GM12878 (cell line): ENCODE measurements around the gene RARB. TPM values are rescaled to one million over a fixed set of nuclear protein-coding genes. Genes with fewer than 3 reads are reported as not detected.

ENCODE experiments used
- ATAC-seq: fragments of 200-7000 bp; cut with Tn5 transposase; 3 replicates; pipeline ENCODE4 v1.9.1; 2020; ENCODE audit warnings: mild to moderate bottlenecking, moderate library complexity
- BruUV-seq: library from RNA; stranded (reverse); fragments of 400-500 nt; replicated peaks from 2 replicates; lab custom pipeline; 2021; lab: Mats Ljungman, UMichigan
- CTCF ChIA-PET: fragments of 300-600 bp; sonication (Branson Sonifier 250); formaldehyde crosslinking; extraction: SDS; loops from one replicate; lab custom pipeline; 2021; ENCODE audit warnings: inconsistent platforms; lab: Yijun Ruan, JAX
- POLR2A ChIA-PET: fragments of 350-600 bp; formaldehyde crosslinking; extraction: SDS; loops from one replicate; lab custom pipeline; 2021; ENCODE audit warnings: inconsistent platforms; lab: Charles Lee
- RAD21 ChIA-PET: fragments of 300-600 bp; sonication (Branson Sonifier 250); formaldehyde crosslinking; loops from one replicate; lab custom pipeline; 2023; ENCODE audit warnings: antibody characterized with exemption; ENCODE audit not compliant: unreplicated experiment; lab: Charles Lee
- SMC1A ChIA-PET: fragments of 300-600 bp; sonication (Branson Sonifier 250); formaldehyde crosslinking; loops from one replicate; lab custom pipeline; 2023; ENCODE audit not compliant: unreplicated experiment, uncharacterized antibody; lab: Charles Lee
- DNase-seq: peaks from one replicate; pipeline ENCODE4 v3.0.0-alpha.2; 2011; ENCODE audit warnings: low read depth, low spot score
- FAIRE-seq: peaks from 3 replicates; lab custom pipeline; 2011; peaks lifted over from hg19 to GRCh38; lab: Jason Lieb, UNC
- H2AFZ ChIP-seq: 2 replicates; pipeline ENCODE4 v1.6.0; 2011; ENCODE audit warnings: low read depth, low read length, control low read depth; ENCODE audit not compliant: control insufficient read depth
- H3K27ac ChIP-seq: 2 replicates; pipeline ENCODE4 v1.5.1; 2011; ENCODE audit warnings: control low read depth; ENCODE audit not compliant: control insufficient read depth, insufficient read depth
- H3K27me3 ChIP-seq, 2 experiments: replicated peaks in 1 of 2; 2 replicates each; pipeline versions ENCODE4 v1.6.0 to v1.6.1; 2011; ENCODE audit warnings: low read length in 1 of 2; ENCODE audit not compliant: control insufficient read depth in 2 of 2, insufficient read depth in 2 of 2
- H3K36me3 ChIP-seq, 2 experiments: 2 replicates each; pipeline ENCODE4 v1.5.1; 2011; ENCODE audit warnings: low read length in 1 of 2; ENCODE audit not compliant: control insufficient read depth in 2 of 2, insufficient read depth in 2 of 2
- H3K4me1 ChIP-seq: 2 replicates; pipeline ENCODE4 v1.6.1; 2011; ENCODE audit warnings: mild to moderate bottlenecking, low read length, moderate library complexity, mixed read lengths; ENCODE audit not compliant: control insufficient read depth, insufficient read depth
- H3K4me2 ChIP-seq: 2 replicates; pipeline ENCODE4 v1.6.0; 2011; ENCODE audit warnings: control low read depth; ENCODE audit not compliant: control insufficient read depth, insufficient read depth
- H3K4me3 ChIP-seq: fragments of 200-600 bp; sonication (generic); 2 replicates; pipeline ENCODE4 v1.5.1; 2016
- H3K79me2 ChIP-seq: 2 replicates; pipeline ENCODE4 v1.6.0; 2011; ENCODE audit warnings: low read length; ENCODE audit not compliant: control insufficient read depth, insufficient read depth
- H3K9ac ChIP-seq: 2 replicates; pipeline ENCODE4 v1.8.0; 2011; ENCODE audit warnings: low read length, control low read depth, mixed read lengths; ENCODE audit not compliant: control insufficient read depth, insufficient read depth
- H3K9me3 ChIP-seq: replicated peaks from 3 replicates; pipeline ENCODE4 v1.5.1; 2011; ENCODE audit warnings: mild to moderate bottlenecking, low read length; ENCODE audit not compliant: control insufficient read depth, insufficient read depth
- H4K20me1 ChIP-seq: 2 replicates; pipeline ENCODE4 v1.6.0; 2011; ENCODE audit not compliant: control insufficient read depth, insufficient read depth
- ASH2L ChIP-seq: fragments of 300-600, 200-600 bp; sonication (generic); IDR thresholded peaks from 2 replicates; pipeline ENCODE4 v1.6.1; 2017; ENCODE audit warnings: low read depth, mild to moderate bottlenecking, borderline replicate concordance
- HDAC6 ChIP-seq: fragments of 200-600 bp; sonication (generic); IDR thresholded peaks from one replicate; pipeline ENCODE4 v1.8.0; 2017; ENCODE audit warnings: antibody characterized with exemption; ENCODE audit not compliant: unreplicated experiment
- HDGF ChIP-seq: fragments of 450-650 bp; IDR thresholded peaks from 2 replicates; pipeline ENCODE4 v1.6.1; 2016; ENCODE audit warnings: antibody characterized with exemption
- NKRF ChIP-seq: fragments of 450-650 bp; conservative IDR thresholded peaks from 2 replicates; pipeline ENCODE4 v1.6.1; 2017; ENCODE audit warnings: mild to moderate bottlenecking, moderate library complexity
- POU2F2 ChIP-seq: IDR thresholded peaks from 3 replicates; pipeline ENCODE4 v1.6.1; 2011; ENCODE audit warnings: low read depth, mild to moderate bottlenecking, low read length, borderline replicate concordance
- RBBP5 ChIP-seq: fragments of 200-600 bp; sonication (generic); conservative IDR thresholded peaks from 2 replicates; pipeline ENCODE4 v1.6.1; 2016
- RELA ChIP-seq: fragments of 450-650 bp; IDR thresholded peaks from 2 replicates; pipeline ENCODE4 v1.8.0; 2014; ENCODE audit warnings: borderline replicate concordance; ENCODE audit not compliant: partially characterized antibody
- REST ChIP-seq: IDR thresholded peaks from 2 replicates; pipeline ENCODE4 v1.6.1; 2012; ENCODE audit warnings: mild to moderate bottlenecking, low read depth, low read length
- ZBED1 ChIP-seq: IDR thresholded peaks from 2 replicates; pipeline ENCODE4 v1.6.1; 2016; ENCODE audit warnings: borderline replicate concordance
- ZBTB4 ChIP-seq: fragments of 450-650 bp; formaldehyde crosslinking; IDR thresholded peaks from 2 replicates; pipeline ENCODE4 v1.4.0; 2022; ENCODE audit warnings: mild to moderate bottlenecking, moderate library complexity
- ZNF384 ChIP-seq: IDR thresholded peaks from 2 replicates; pipeline ENCODE4 v1.6.1; 2012; ENCODE audit warnings: low read depth, mild to moderate bottlenecking, low read length, improper control_type of control experiment, borderline replicate concordance
- WGBS: methylation state at CpG from one replicate; pipeline ENCODE4 v1.1.6; 2016; ENCODE audit warnings: low lambda C conversion rate; ENCODE audit not compliant: insufficient replicate concordance, insufficient coverage; ENCODE audit errors: missing lambda C conversion rate; 5-methylcytosine and 5-hydroxymethylcytosine counted together
- in situ Hi-C: fragments of 300-500 bp; cut with MboI; formaldehyde crosslinking; loops from 9 replicates; pipeline ENCODE4 v1.14.3; 2018; ENCODE audit warnings: mixed read lengths
- intact Hi-C: fragments of 100-400 bp; cut with micrococcal nuclease; formaldehyde crosslinking; loops from one replicate; pipeline ENCODE4 v1.14.2; 2022; ENCODE audit not compliant: unreplicated experiment
- polyA plus RNA-seq, 11 experiments: library from polyadenylated mRNA; depleted of rRNA in 4 of 11; unstranded in 6 of 11; stranded (reverse) in 5 of 11; fragments of >200 nt; fragmentation: Nextera tagmentation in 4 of 11; fragmentation: Illumina TruSeq in 1 of 11; extraction: Ambion mirVana in 4 of 11; extraction: Trizol in 1 of 11; gene quantifications; 1 replicate in 1 of 11; 2 replicates in 10 of 11; pipeline versions ENCODE4 v1.2.1 to v1.2.3, GENCODE V29; 2011 to 2016; ENCODE audit warnings: inconsistent platforms in 2 of 11, missing spikeins in 2 of 11, low read depth in 1 of 11
- total RNA-seq, 4 experiments: library from RNA; depleted of rRNA in 3 of 4; stranded (reverse); fragments of >200 nt in 3 of 4; fragmentation: Illumina TruSeq in 1 of 4; extraction: Trizol in 1 of 4; gene quantifications; 2 replicates each; pipeline versions ENCODE4 v1.2.1 to v1.2.3, GENCODE V29; 2013 to 2021

The RARB gene
- total and polyA plus RNA-seq, 10 of the 15 experiments (the other 5 are each of a cell fraction or from before 2014, with no cell fraction given), result 0.05 to 0.06 TPM; not detected in 8

GRCh38 chr3:25586553-25586952 is 158.5 kb downstream of the RARB start:
- H3K9me3 ChIP-seq, result no peaks in the 10 kb centered on the region; the same call in 2 of the 3 replicates
- SMC1A ChIA-PET, result no interaction called here
- ATAC-seq (no peak), FAIRE-seq (no peak), DNase-seq (no peak)
- WGBS, result 40% methylated on average over 11 of the region's 11 CpGs
- no peak overlapping the region for H3K4me3 ChIP-seq
- H4K20me1 ChIP-seq, result no peaks in the 10 kb centered on the region
- no peak overlapping the region for H3K4me2 ChIP-seq
- no TSS peak for BruUV-seq
- H3K27ac ChIP-seq, result no peak overlapping the region
- H2AFZ ChIP-seq, result no peak overlapping the region
- H3K79me2 ChIP-seq, result no peaks in the 10 kb centered on the region
- RAD21 ChIA-PET, result no interaction called here
- H3K36me3 ChIP-seq, result no peaks in the 10 kb centered on the region
- no peaks in the 10 kb centered on the region for H3K4me1 ChIP-seq
- POLR2A ChIA-PET, result no interaction called here
- no peaks in the 10 kb centered on the region; a peak in 1 of 4 replicates for H3K27me3 ChIP-seq
- CTCF ChIA-PET, result interaction anchor here (2.1 kb wide), 1 partner anchor 10 kb away, joined by 6 read pairs; no protein-coding TSS in a partner anchor
- in situ Hi-C loops, result no loop called here
- intact Hi-C loops, result no loop called here
- no peak overlapping the region for H3K9ac ChIP-seq
- no peak for TF ChIP-seq REST
- no peak for TF ChIP-seq HDGF
- TF ChIP-seq POU2F2, result no peak
- TF ChIP-seq ZBTB4 (CRISPR knock-in tag), result no peak
- no peak for TF ChIP-seq ZNF384
- TF ChIP-seq ZBED1, result no peak
- no peak for TF ChIP-seq HDAC6
- TF ChIP-seq NKRF, result no peak
- no peak for TF ChIP-seq RELA
- TF ChIP-seq ASH2L, result no peak
- no peak for TF ChIP-seq RBBP5
